GM12872 (cell line): ENCODE data around the gene GATA6.

Experiments
- TF ChIP-seq, protein P1 (sequence below): IDR thresholded peaks from 3 replicates; pipeline ENCODE4 v1.5.1; 2011; ENCODE audit warnings: low read depth, mild to moderate bottlenecking, low read length, moderate library complexity; ENCODE audit not compliant: insufficient read depth

The GATA6 gene

DNA sequence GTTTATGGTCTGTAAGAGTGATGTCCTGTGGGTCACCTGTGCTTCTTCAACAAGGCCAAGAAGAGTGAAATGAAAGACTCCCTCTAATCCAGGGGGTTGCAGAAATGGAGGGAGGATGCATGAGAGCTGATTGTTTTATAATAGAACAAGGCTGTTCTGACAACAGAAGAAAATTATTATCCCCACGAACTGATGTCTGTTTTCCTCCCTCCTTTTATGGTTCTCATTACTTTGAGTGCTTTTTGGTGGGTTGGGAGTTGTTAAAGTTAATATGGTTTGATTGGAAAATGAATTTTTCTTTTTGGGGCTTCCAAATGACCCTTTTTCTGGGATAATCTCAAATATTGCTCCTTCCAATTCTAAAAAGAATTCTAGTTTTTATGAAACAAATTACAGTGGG lies 33.6 kb downstream of the GATA6 start:
- TF ChIP-seq, protein P1, sequence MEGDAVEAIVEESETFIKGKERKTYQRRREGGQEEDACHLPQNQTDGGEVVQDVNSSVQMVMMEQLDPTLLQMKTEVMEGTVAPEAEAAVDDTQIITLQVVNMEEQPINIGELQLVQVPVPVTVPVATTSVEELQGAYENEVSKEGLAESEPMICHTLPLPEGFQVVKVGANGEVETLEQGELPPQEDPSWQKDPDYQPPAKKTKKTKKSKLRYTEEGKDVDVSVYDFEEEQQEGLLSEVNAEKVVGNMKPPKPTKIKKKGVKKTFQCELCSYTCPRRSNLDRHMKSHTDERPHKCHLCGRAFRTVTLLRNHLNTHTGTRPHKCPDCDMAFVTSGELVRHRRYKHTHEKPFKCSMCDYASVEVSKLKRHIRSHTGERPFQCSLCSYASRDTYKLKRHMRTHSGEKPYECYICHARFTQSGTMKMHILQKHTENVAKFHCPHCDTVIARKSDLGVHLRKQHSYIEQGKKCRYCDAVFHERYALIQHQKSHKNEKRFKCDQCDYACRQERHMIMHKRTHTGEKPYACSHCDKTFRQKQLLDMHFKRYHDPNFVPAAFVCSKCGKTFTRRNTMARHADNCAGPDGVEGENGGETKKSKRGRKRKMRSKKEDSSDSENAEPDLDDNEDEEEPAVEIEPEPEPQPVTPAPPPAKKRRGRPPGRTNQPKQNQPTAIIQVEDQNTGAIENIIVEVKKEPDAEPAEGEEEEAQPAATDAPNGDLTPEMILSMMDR = no peak

DNA sequence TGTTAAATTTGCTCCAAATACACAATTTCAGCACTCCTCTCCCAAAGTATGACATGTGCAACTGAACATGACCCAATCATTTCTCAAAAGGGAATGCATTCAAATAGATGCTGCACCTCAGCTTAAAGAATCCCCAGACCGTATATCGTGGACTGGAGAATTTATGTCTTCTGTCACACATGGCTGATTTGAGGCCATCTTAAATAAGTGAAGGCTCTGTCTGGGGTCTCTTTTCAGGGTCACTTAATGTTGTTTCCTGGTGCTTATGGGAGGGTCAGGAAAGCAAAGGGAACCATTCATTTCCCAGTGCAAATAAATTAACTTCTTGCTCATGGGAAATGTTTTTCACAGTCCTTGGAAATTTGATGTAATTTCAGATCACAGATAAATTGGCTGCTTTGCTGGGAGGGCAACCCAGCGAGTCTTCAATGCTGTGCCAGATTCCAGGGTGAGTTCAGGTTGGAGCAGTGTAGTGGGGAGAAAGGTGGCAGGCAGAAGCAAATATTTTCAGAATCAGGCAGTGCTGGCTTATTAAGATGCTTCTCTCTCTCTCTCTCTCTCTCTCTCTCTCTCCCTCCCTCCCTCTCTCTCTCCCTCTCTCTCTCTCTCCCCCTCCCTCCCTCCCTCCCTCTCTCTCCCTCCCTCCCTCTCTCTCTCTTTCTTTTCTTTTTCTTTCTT lies 34.3 kb downstream of the GATA6 start:
- TF ChIP-seq, protein P1 = no peak

DNA sequence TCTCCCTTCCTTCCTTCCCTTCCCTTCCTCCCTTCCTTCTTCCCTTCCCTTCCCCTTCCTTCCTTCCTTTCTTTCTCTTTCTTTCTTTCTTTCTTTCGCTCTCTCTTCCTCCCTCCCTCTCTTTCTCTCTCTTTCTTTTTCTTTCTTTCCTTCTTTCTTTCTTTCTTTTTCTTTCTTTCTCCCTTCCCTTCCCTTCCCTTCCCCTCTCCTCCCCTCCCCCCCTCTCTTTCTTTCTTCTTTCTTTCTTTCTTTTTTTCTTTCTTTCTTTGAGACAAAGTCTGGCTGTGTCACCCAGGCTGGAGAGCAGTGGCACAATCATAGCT lies 34.8 kb downstream of the GATA6 start:
- TF ChIP-seq, protein P1 = no peak

DNA sequence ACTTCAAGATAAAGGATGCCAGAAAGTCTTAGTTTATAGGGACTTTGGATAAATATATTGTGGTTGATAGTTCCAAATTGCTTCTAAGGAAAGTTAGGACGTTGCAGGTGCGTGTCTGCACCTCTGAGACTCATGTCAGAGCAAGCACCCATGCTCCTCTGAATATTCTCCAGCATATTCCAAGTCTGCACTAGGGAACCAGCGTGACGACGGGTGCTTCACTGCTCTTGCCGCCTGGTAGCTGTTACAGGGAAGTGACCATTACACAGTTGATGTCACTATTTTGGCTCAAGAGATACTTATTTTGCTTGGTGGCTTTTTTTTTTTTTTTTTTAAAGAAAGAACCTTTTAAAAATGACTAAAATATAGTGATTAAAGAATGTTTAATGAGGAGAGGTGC lies 35.6 kb downstream of the GATA6 start:
- TF ChIP-seq, protein P1 = no peak

DNA sequence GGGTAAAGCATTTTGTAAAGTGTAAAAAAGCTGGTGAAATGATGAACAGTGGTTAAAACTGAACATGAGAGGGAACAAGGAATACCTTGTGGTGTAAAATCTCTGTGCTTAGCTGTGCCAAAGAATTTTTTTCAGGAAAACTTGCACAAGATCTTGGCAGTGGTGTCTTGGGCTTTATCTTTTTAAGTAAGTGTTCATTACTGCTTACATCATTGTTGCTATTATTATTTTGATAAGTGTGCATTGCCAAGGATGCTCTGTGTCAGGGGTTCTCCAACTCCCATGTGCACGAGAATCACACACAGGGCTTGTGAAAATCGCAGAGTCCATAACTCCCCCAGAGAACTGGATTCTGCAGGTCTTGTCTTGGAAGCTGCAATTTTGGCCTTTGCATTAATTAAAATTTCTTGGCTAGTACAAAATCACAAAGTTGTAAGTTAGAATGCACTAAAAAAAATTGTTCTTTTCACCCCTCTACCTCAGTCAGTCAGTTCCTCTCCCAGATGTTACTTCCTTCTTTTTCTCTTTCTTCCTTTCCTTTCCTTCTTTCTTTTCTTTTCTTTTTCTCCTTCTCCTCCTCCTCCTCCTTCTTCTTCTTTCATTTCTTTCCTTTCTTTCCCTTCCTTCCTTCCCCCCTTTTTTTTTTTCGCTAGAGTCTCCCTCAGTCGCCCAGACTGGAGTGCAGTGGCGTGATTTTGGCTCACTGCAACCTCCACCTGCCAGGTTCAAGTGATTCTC lies 37.8 kb downstream of the GATA6 start:
- TF ChIP-seq, protein P1 = no peak

DNA sequence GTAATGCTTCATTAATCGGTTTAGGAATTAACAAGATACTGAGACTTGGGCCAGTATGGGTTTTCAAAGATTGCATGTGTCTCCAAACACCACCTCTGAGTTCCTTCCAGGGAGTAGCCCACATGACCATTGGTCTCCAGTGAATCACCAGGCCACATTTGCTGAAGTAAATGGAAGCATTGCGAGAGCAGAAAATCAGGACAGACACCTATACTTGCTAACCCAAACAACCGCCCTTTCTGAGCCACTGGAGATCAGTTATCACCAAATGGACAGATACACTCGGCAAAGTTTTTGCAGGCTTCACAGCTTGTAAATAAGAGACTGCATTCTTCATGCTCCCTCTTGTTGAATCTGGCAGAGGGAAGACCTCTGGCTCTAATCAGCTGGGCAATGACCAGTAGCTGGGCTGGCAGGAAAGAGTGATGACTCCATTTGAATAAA lies 40.9 kb downstream of the GATA6 start:
- TF ChIP-seq, protein P1 = no peak

DNA sequence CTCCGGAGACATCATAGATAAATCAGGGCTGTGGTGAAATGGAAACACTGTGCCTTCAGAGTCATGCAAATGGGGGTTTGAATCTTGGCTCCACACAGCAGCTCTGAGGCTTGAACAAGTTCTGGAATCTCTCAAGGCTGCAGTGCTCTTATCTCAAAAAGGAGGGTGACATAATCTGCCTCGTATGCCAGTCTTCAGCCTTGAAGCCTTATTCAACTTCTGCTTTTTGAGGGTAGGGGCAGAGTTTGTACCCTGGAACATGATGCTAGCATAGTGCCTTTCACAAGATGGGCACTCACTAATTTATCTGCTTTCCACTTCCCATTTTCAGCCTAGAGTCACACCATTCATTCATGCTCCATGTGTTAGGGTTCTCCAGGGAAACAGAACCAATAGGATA lies 42.3 kb downstream of the GATA6 start:
- TF ChIP-seq, protein P1 = no peak
